Keratinocyte (primary cell): ENCODE data around the gene GPR33.

Experiments used
- EZH2 ChIP-seq: IDR thresholded peaks from one replicate; pipeline ENCODE4 v1.6.1; 2012; ENCODE audit warnings: inconsistent platforms, mild to moderate bottlenecking, low read length, moderate library complexity
- TF ChIP-seq, protein P1 (sequence below), 3 experiments: IDR thresholded peaks in 1 of 3; conservative IDR thresholded peaks in 1 of 3; optimal IDR thresholded peaks in 1 of 3; 2 replicates in 2 of 3; 3 replicates in 1 of 3; pipeline versions ENCODE3 to v1.5.1; 2011; ENCODE audit warnings: low read length in 3 of 3, mild to moderate bottlenecking in 3 of 3, moderate library complexity in 2 of 3, control low read depth in 1 of 3, inconsistent platforms in 1 of 3; ENCODE audit not compliant: insufficient read depth in 2 of 3; ENCODE audit errors: extremely low read depth in 1 of 3

GRCh38 chr14:31510222-31510621 lies 22.4 kb upstream of the GPR33 start:
- TF ChIP-seq, protein P1, sequence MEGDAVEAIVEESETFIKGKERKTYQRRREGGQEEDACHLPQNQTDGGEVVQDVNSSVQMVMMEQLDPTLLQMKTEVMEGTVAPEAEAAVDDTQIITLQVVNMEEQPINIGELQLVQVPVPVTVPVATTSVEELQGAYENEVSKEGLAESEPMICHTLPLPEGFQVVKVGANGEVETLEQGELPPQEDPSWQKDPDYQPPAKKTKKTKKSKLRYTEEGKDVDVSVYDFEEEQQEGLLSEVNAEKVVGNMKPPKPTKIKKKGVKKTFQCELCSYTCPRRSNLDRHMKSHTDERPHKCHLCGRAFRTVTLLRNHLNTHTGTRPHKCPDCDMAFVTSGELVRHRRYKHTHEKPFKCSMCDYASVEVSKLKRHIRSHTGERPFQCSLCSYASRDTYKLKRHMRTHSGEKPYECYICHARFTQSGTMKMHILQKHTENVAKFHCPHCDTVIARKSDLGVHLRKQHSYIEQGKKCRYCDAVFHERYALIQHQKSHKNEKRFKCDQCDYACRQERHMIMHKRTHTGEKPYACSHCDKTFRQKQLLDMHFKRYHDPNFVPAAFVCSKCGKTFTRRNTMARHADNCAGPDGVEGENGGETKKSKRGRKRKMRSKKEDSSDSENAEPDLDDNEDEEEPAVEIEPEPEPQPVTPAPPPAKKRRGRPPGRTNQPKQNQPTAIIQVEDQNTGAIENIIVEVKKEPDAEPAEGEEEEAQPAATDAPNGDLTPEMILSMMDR (optimal IDR thresholded peaks at IDR 0.05 in 1 of 3, IDR thresholded peaks at IDR 0.05 in 1 of 3, conservative IDR thresholded peaks at IDR 0.05 in 1 of 3; ENCODE audit: extremely low read depth in 1 of 3, insufficient read depth in 2 of 3, low read length in 3 of 3) = peak in 2 of 3 experiments; percentile 8 to 41
- no peak for TF ChIP-seq EZH2
